ENCODE measurements around the gene GCG. TPM values are rescaled to one million over a fixed set of nuclear protein-coding genes. Genes with fewer than 3 reads are reported as not detected.

GCG gene
- total RNA-seq, 4 donors from 2014 or later = not detected

- intact Hi-C loops (cut with DNase I) = no loop called here
Observed at GRCh38 chr2:162155093-162155492, 3.0 kb upstream of the GCG start.

GRCh38 chr2:162153608-162154224, 1.7 kb upstream of the GCG start:
- Histone ChIP-seq H3K9me3 (no peaks in the 10 kb centered on the region), H3K36me3 (no peaks in the 10 kb centered on the region), H3K4me1 (no peaks in the 10 kb centered on the region), H3K27ac (no peak overlapping the region), H3K27me3 (no peaks in the 10 kb centered on the region), H3K4me3 (replicated peaks in 1 of 3) (no peak overlapping the region)
- WGBS, 2 donors = 3 to 9% methylated on average over 5 of the region's 5 CpGs
- TF ChIP-seq POLR2A (IDR thresholded peaks at IDR 0.05) = no peak
- peak in 1 of 6 experiments; percentile 36 for TF ChIP-seq CTCF (IDR thresholded peaks at IDR 0.05)
- intact Hi-C loops (cut with DNase I) = no loop called here
- peak; percentile 42 to 50 for DNase-seq

More at GRCh38 chr2:162155093-162155492, 3.0 kb upstream of the GCG start:
- DNase-seq = no peak
- TF ChIP-seq POLR2A (IDR thresholded peaks at IDR 0.05) = no peak
- TF ChIP-seq CTCF (IDR thresholded peaks at IDR 0.05) = no peak
- Histone ChIP-seq H3K27ac (no peak overlapping the region), H3K9me3 (no peaks in the 10 kb centered on the region), H3K36me3 (no peaks in the 10 kb centered on the region), H3K4me3 (replicated peaks in 1 of 3) (no peak overlapping the region), H3K4me1 (no peaks in the 10 kb centered on the region), H3K27me3 (no peaks in the 10 kb centered on the region)
- 80% methylated on average over 3 of the region's 3 CpGs for WGBS, 2 donors

- intact Hi-C loops (cut with DNase I) = no loop called here
- no peaks in the 10 kb centered on the region for H3K9me3 ChIP-seq
- 83 to 85% methylated on average over 8 of the region's 8 CpGs for WGBS, 2 donors
- H3K36me3 ChIP-seq = no peaks in the 10 kb centered on the region
- no peak overlapping the region for H3K27ac ChIP-seq
- no peak for DNase-seq
- H3K4me3 ChIP-seq (replicated peaks in 1 of 3) = no peak overlapping the region
- H3K27me3 ChIP-seq = no peaks in the 10 kb centered on the region
- H3K4me1 ChIP-seq = no peaks in the 10 kb centered on the region
- TF ChIP-seq CTCF (IDR thresholded peaks at IDR 0.05) (no peak), POLR2A (IDR thresholded peaks at IDR 0.05) (no peak)
Observed at GRCh38 chr2:162149940-162150339, 2.1 kb downstream of the GCG start.

GRCh38 chr2:162149466-162149865, 2.6 kb downstream of the GCG start:
- TF ChIP-seq CTCF (IDR thresholded peaks at IDR 0.05) = no peak
- TF ChIP-seq POLR2A (IDR thresholded peaks at IDR 0.05) = no peak
- no peak overlapping the region for H3K4me3 ChIP-seq (replicated peaks in 1 of 3)
- no peaks in the 10 kb centered on the region for H3K9me3 ChIP-seq
- 81 to 86% methylated on average over 2 of the region's 2 CpGs for WGBS, 2 donors
- no peak for DNase-seq
- H3K36me3 ChIP-seq = no peaks in the 10 kb centered on the region
- H3K4me1 ChIP-seq = no peaks in the 10 kb centered on the region
- no peaks in the 10 kb centered on the region for H3K27me3 ChIP-seq
- H3K27ac ChIP-seq = no peak overlapping the region
- intact Hi-C loops (cut with DNase I) = no loop called here

GRCh38 chr2:162148956-162149355, 3.1 kb downstream of the GCG start:
- no peak for TF ChIP-seq CTCF (IDR thresholded peaks at IDR 0.05)
- no peak for TF ChIP-seq POLR2A (IDR thresholded peaks at IDR 0.05)
- Histone ChIP-seq H3K4me3 (replicated peaks in 1 of 3) (no peak overlapping the region), H3K36me3 (no peaks in the 10 kb centered on the region), H3K9me3 (no peaks in the 10 kb centered on the region), H3K27me3 (no peaks in the 10 kb centered on the region), H3K27ac (no peak overlapping the region), H3K4me1 (no peaks in the 10 kb centered on the region)
- intact Hi-C loops (cut with DNase I) = no loop called here
- DNase-seq = no peak
- WGBS, 2 donors = 68 to 74% methylated on average over 3 of the region's 3 CpGs
